Bronchial epithelial cell (primary cell): ENCODE measurements around the gene GLRX. TPM values are rescaled to one million over a fixed set of nuclear protein-coding genes. Genes with fewer than 3 reads are reported as not detected.

Experiments used
- DNase-seq: peaks from one replicate; pipeline ENCODE4 v3.0.0-alpha.2; 2010; ENCODE audit warnings: low read depth
- FAIRE-seq: peaks from 2 replicates; lab custom pipeline; 2011; peaks lifted over from hg19 to GRCh38; lab: Jason Lieb, UNC
- H3K27me3 ChIP-seq: 2 replicates; pipeline ENCODE4 v1.5.1; 2011; ENCODE audit warnings: low read length; ENCODE audit not compliant: control insufficient read depth, insufficient read depth
- H3K36me3 ChIP-seq: 2 replicates; pipeline ENCODE4 v1.5.1; 2011; ENCODE audit warnings: low read length; ENCODE audit not compliant: control insufficient read depth, insufficient read depth
- H3K4me3 ChIP-seq: 2 replicates; pipeline ENCODE4 v1.5.1; 2011; ENCODE audit warnings: mild to moderate bottlenecking, low read depth, low read length, control low read depth
- CTCF ChIP-seq: IDR thresholded peaks from 2 replicates; pipeline ENCODE4 v1.5.1; 2011; ENCODE audit warnings: mild to moderate bottlenecking, moderate library complexity, low read length, control low read depth, inconsistent platforms; ENCODE audit not compliant: insufficient read depth, severe bottlenecking
- total RNA-seq: library from RNA; depleted of rRNA; stranded (reverse); fragments of >200 nt; gene quantifications from 2 replicates; pipeline ENCODE4 v1.2.1, GENCODE V29; 2014

The GLRX gene
- total RNA-seq, 1 donor from 2014 or later, result 8.7 TPM

GRCh38 chr5:95861221-95861863, 38.8 kb upstream of the GLRX start:
- Histone ChIP-seq H3K27me3 (no peaks in the 10 kb centered on the region), H3K36me3 (no peaks in the 10 kb centered on the region), H3K4me3 (peak overlapping the region; percentile 5)
- no peak for TF ChIP-seq CTCF
- peak; percentile 99 for DNase-seq
- peak; percentile 18 for FAIRE-seq

GRCh38 chr5:95859661-95860060, 37.1 kb upstream of the GLRX start:
- TF ChIP-seq CTCF, result no peak
- no peak for FAIRE-seq
- no peak for DNase-seq
- Histone ChIP-seq H3K27me3 (no peaks in the 10 kb centered on the region), H3K36me3 (no peaks in the 10 kb centered on the region), H3K4me3 (no peak overlapping the region)

- TF ChIP-seq CTCF, result peak; percentile 96
- no peaks in the 10 kb centered on the region for H3K36me3 ChIP-seq
- DNase-seq (peak; percentile 97), FAIRE-seq (peak; percentile 73)
- H3K4me3 ChIP-seq, result peak overlapping the region; percentile 29
- no peaks in the 10 kb centered on the region for H3K27me3 ChIP-seq
Measured at GRCh38 chr5:95858661-95859595, 36.4 kb upstream of the GLRX start.

GRCh38 chr5:95858023-95858461, 35.5 kb upstream of the GLRX start:
- Histone ChIP-seq H3K4me3 (no peak overlapping the region), H3K36me3 (no peaks in the 10 kb centered on the region), H3K27me3 (no peaks in the 10 kb centered on the region)
- DNase-seq (no peak), FAIRE-seq (no peak)
- no peak for TF ChIP-seq CTCF

GRCh38 chr5:95857185-95857945, 34.8 kb upstream of the GLRX start:
- no peak for TF ChIP-seq CTCF
- Histone ChIP-seq H3K4me3 (no peak overlapping the region), H3K36me3 (no peaks in the 10 kb centered on the region), H3K27me3 (no peaks in the 10 kb centered on the region)
- FAIRE-seq (no peak), DNase-seq (no peak)
